Duodenal mucosa (tissue), 2 donors: ENCODE measurements around the gene TPRG1.

ENCODE experiments used
- H3K27ac ChIP-seq: one replicate; pipeline ENCODE4 v1.7.0; 2013; ENCODE audit warnings: low read depth, low read length
- H3K27me3 ChIP-seq, 2 donors: one replicate each; pipeline ENCODE4 v1.7.0; 2013; ENCODE audit warnings: low read length in 2 of 2, control low read depth in 1 of 2; ENCODE audit not compliant: insufficient read depth in 2 of 2, control insufficient read depth in 1 of 2
- H3K36me3 ChIP-seq, 2 donors: one replicate each; pipeline ENCODE4 v1.7.0; 2013; ENCODE audit warnings: low read length in 2 of 2, control low read depth in 1 of 2; ENCODE audit not compliant: insufficient read depth in 2 of 2, control insufficient read depth in 1 of 2
- H3K4me1 ChIP-seq, 2 donors: one replicate each; pipeline ENCODE4 v1.7.0; 2013; ENCODE audit warnings: low read length in 2 of 2, control low read depth in 1 of 2; ENCODE audit not compliant: insufficient read depth in 2 of 2, control insufficient read depth in 1 of 2
- H3K4me3 ChIP-seq, 2 donors: one replicate each; pipeline ENCODE4 v1.7.0; 2013; ENCODE audit warnings: low read length in 2 of 2, low read depth in 1 of 2
- H3K9ac ChIP-seq, 2 donors: one replicate each; pipeline ENCODE4 v1.7.0; 2013; ENCODE audit warnings: low read length in 2 of 2, low read depth in 1 of 2
- H3K9me3 ChIP-seq, 2 donors: one replicate each; pipeline ENCODE4 v1.7.0; 2013; ENCODE audit warnings: low read length in 2 of 2, control low read depth in 1 of 2; ENCODE audit not compliant: control insufficient read depth in 1 of 2

Gene TPRG1

GRCh38 chr3:189192725-189193124, 21.0 kb downstream of the TPRG1 start:
- H3K27ac ChIP-seq, result no peak overlapping the region
- H3K27me3 ChIP-seq, result no peaks in the 10 kb centered on the region
- no peak overlapping the region for H3K4me3 ChIP-seq
- no peaks in the 10 kb centered on the region for H3K36me3 ChIP-seq
- H3K9ac ChIP-seq, result no peak overlapping the region
- peaks cover 21 to 37% of the 10 kb centered on the region in 2 donors for H3K9me3 ChIP-seq
- peaks cover 0 to 6% of the 10 kb centered on the region in 2 donors for H3K4me1 ChIP-seq

- Histone ChIP-seq H3K4me3 (no peak overlapping the region), H3K27ac (no peak overlapping the region), H3K4me1 (no peaks in the 10 kb centered on the region), H3K36me3 (no peaks in the 10 kb centered on the region), H3K27me3 (no peaks in the 10 kb centered on the region), H3K9ac (no peak overlapping the region), H3K9me3 (peaks cover 21 to 37% of the 10 kb centered on the region in 2 donors)
Measured at GRCh38 chr3:189195302-189195701, 23.5 kb downstream of the TPRG1 start.

GRCh38 chr3:189202106-189202505, 30.3 kb downstream of the TPRG1 start:
- Histone ChIP-seq H3K36me3 (no peaks in the 10 kb centered on the region), H3K9me3 (no peaks in the 10 kb centered on the region), H3K4me3 (no peak overlapping the region), H3K27ac (no peak overlapping the region), H3K4me1 (no peaks in the 10 kb centered on the region), H3K27me3 (no peaks in the 10 kb centered on the region), H3K9ac (no peak overlapping the region)

GRCh38 chr3:189202583-189202982, 30.8 kb downstream of the TPRG1 start:
- Histone ChIP-seq H3K27me3 (no peaks in the 10 kb centered on the region), H3K36me3 (no peaks in the 10 kb centered on the region), H3K4me1 (no peaks in the 10 kb centered on the region), H3K9ac (no peak overlapping the region), H3K4me3 (no peak overlapping the region), H3K9me3 (no peaks in the 10 kb centered on the region), H3K27ac (no peak overlapping the region)

GRCh38 chr3:189204167-189204866, 32.5 kb downstream of the TPRG1 start:
- H3K4me3 ChIP-seq, result no peak overlapping the region
- H3K4me1 ChIP-seq, result no peaks in the 10 kb centered on the region
- no peak overlapping the region for H3K27ac ChIP-seq
- no peaks in the 10 kb centered on the region for H3K27me3 ChIP-seq
- no peaks in the 10 kb centered on the region for H3K9me3 ChIP-seq
- H3K36me3 ChIP-seq, result no peaks in the 10 kb centered on the region
- no peak overlapping the region for H3K9ac ChIP-seq

- Histone ChIP-seq H3K4me3 (no peak overlapping the region), H3K27ac (no peak overlapping the region), H3K36me3 (no peaks in the 10 kb centered on the region), H3K9me3 (no peaks in the 10 kb centered on the region), H3K9ac (no peak overlapping the region), H3K4me1 (no peaks in the 10 kb centered on the region), H3K27me3 (no peaks in the 10 kb centered on the region)
Measured at GRCh38 chr3:189204937-189205336, 33.2 kb downstream of the TPRG1 start.

GRCh38 chr3:189210251-189210770, 38.5 kb downstream of the TPRG1 start:
- no peaks in the 10 kb centered on the region for H3K27me3 ChIP-seq
- no peak overlapping the region for H3K27ac ChIP-seq
- no peaks in the 10 kb centered on the region for H3K36me3 ChIP-seq
- H3K4me1 ChIP-seq, result no peaks in the 10 kb centered on the region
- no peak overlapping the region for H3K9ac ChIP-seq
- H3K4me3 ChIP-seq, result no peak overlapping the region
- no peaks in the 10 kb centered on the region for H3K9me3 ChIP-seq

GRCh38 chr3:189212681-189213080, 40.9 kb downstream of the TPRG1 start:
- H3K4me3 ChIP-seq, result no peak overlapping the region
- H3K9ac ChIP-seq, result no peak overlapping the region
- H3K9me3 ChIP-seq, result no peaks in the 10 kb centered on the region
- H3K4me1 ChIP-seq, result no peaks in the 10 kb centered on the region
- no peaks in the 10 kb centered on the region for H3K36me3 ChIP-seq
- H3K27me3 ChIP-seq, result no peaks in the 10 kb centered on the region
- no peak overlapping the region for H3K27ac ChIP-seq

GRCh38 chr3:189214651-189215050, 42.9 kb downstream of the TPRG1 start:
- no peaks in the 10 kb centered on the region for H3K27me3 ChIP-seq
- H3K4me1 ChIP-seq, result no peaks in the 10 kb centered on the region
- no peak overlapping the region for H3K9ac ChIP-seq
- no peaks in the 10 kb centered on the region for H3K36me3 ChIP-seq
- H3K9me3 ChIP-seq, result no peaks in the 10 kb centered on the region
- no peak overlapping the region for H3K27ac ChIP-seq
- H3K4me3 ChIP-seq, result no peak overlapping the region

GRCh38 chr3:189222927-189223636, 51.3 kb downstream of the TPRG1 start:
- H3K27me3 ChIP-seq, result peaks cover 0 to 4% of the 10 kb centered on the region in 2 donors
- H3K4me1 ChIP-seq, result no peaks in the 10 kb centered on the region
- H3K9ac ChIP-seq, result no peak overlapping the region
- H3K9me3 ChIP-seq, result no peaks in the 10 kb centered on the region
- H3K4me3 ChIP-seq, result no peak overlapping the region
- H3K27ac ChIP-seq, result no peak overlapping the region
- no peaks in the 10 kb centered on the region for H3K36me3 ChIP-seq
